ENCODE data around the gene IGF2R. TPM values are rescaled to one million over a fixed set of nuclear protein-coding genes. Genes with fewer than 3 reads are reported as not detected.

IGF2R gene
- total RNA-seq, 2 experiments from 2014 or later = 19.3 to 37.6 TPM

DNA sequence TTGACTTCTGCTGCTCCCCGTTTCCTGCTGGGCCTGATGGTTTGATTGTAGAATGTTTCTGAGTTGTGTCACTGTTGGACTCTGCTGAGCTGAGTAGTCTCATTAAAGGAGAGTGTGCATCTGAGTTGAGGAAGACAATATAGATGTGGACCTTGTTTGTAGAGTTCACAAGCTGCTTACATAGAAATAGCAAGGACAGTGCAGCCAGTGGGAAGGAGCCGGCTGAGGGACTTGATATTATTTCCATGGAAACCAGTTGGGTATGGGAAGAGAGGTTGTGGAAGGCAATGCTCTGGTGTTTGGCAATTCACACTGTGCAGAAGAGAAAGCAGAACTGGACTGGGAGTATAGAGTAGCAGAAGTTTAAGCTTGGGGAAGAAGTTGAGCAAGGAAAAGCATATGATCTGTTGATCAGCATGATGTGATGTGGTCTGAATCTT, 14.8 kb downstream of the IGF2R start:
- no peaks in the 10 kb centered on the region for H3K9me3 ChIP-seq (ENCODE audit: low read length)
- H3K9me2 ChIP-seq (ENCODE audit: insufficient read depth, low read length) = no peaks in the 10 kb centered on the region
- H3K36me3 ChIP-seq (ENCODE audit: insufficient read depth, low read length) = no peaks in the 10 kb centered on the region
- BruUV-seq (replicated peaks) = no TSS peak
- no peak overlapping the region for H2AFZ ChIP-seq (ENCODE audit: low read length)
- H4K20me1 ChIP-seq (ENCODE audit: insufficient read depth, low read length) = peaks cover 11% of the 10 kb centered on the region
- intact Hi-C loops (cut with micrococcal nuclease; ENCODE audit: unreplicated experiment) = no loop called here
- no peak for DNase-seq (ENCODE audit: low spot score)
- POLR2A ChIA-PET = interaction anchor here (0.6 to 2.1 kb wide), 3 partner anchors 10 to 202 kb away, joined by 3 to 14 read pairs (median 4); partner anchors contain the start of gene MRPL18
- CTCF ChIA-PET (ENCODE audit: unreplicated experiment) = no interaction called here
- TF ChIP-seq CTCF (conservative IDR thresholded peaks at IDR 0.05; ENCODE audit: low read length) (no peak), EZH2phosphoT487 (IDR thresholded peaks at IDR 0.05; ENCODE audit: borderline replicate concordance, low read depth, low read length) (no peak)
- H3K79me2 ChIP-seq (ENCODE audit: insufficient read depth, low read depth, low read length) = peaks cover 40% of the 10 kb centered on the region; the same call in 1 of the 2 replicates
- no peak overlapping the region for H3K4me3 ChIP-seq (ENCODE audit: low read depth, low read length, poor library complexity, severe bottlenecking)
- H3K4me1 ChIP-seq (ENCODE audit: insufficient read depth, low read length, poor library complexity, severe bottlenecking) = peaks cover 46% of the 10 kb centered on the region
- H3K27ac ChIP-seq (ENCODE audit: low read depth, low read length, poor library complexity, severe bottlenecking) = no peak overlapping the region
- no peak overlapping the region for H3K4me2 ChIP-seq (ENCODE audit: low read length)

GRCh38 chr6:159984268-159984786, 15.4 kb downstream of the IGF2R start:
- ChIA-PET POLR2A (interaction anchor here (0.6 to 1.6 kb wide), 2 partner anchors 194 to 203 kb away, joined by 3 to 4 read pairs; partner anchors contain the start of gene MRPL18), CTCF (ENCODE audit: unreplicated experiment) (no interaction called here)
- intact Hi-C loops (cut with micrococcal nuclease; ENCODE audit: unreplicated experiment) = no loop called here
- Histone ChIP-seq H3K4me3 (ENCODE audit: low read depth, low read length, poor library complexity, severe bottlenecking) (no peak overlapping the region), H2AFZ (ENCODE audit: low read length) (no peak overlapping the region), H3K4me1 (ENCODE audit: insufficient read depth, low read length, poor library complexity, severe bottlenecking) (peaks cover 40% of the 10 kb centered on the region), H3K79me2 (ENCODE audit: insufficient read depth, low read depth, low read length) (peaks cover 45% of the 10 kb centered on the region; the same call in 1 of the 2 replicates), H4K20me1 (ENCODE audit: insufficient read depth, low read length) (peaks cover 8% of the 10 kb centered on the region; the same call in 1 of the 2 replicates), H3K4me2 (ENCODE audit: low read length) (no peak overlapping the region), H3K9me3 (ENCODE audit: low read length) (no peaks in the 10 kb centered on the region), H3K9me2 (ENCODE audit: insufficient read depth, low read length) (no peaks in the 10 kb centered on the region), H3K27ac (ENCODE audit: low read depth, low read length, poor library complexity, severe bottlenecking) (no peak overlapping the region), H3K36me3 (ENCODE audit: insufficient read depth, low read length) (no peaks in the 10 kb centered on the region)
- BruUV-seq (replicated peaks) = no TSS peak
- DNase-seq (ENCODE audit: low spot score) = no peak
- TF ChIP-seq CTCF (conservative IDR thresholded peaks at IDR 0.05; ENCODE audit: low read length) (no peak), EZH2phosphoT487 (IDR thresholded peaks at IDR 0.05; ENCODE audit: borderline replicate concordance, low read depth, low read length) (no peak)

DNA sequence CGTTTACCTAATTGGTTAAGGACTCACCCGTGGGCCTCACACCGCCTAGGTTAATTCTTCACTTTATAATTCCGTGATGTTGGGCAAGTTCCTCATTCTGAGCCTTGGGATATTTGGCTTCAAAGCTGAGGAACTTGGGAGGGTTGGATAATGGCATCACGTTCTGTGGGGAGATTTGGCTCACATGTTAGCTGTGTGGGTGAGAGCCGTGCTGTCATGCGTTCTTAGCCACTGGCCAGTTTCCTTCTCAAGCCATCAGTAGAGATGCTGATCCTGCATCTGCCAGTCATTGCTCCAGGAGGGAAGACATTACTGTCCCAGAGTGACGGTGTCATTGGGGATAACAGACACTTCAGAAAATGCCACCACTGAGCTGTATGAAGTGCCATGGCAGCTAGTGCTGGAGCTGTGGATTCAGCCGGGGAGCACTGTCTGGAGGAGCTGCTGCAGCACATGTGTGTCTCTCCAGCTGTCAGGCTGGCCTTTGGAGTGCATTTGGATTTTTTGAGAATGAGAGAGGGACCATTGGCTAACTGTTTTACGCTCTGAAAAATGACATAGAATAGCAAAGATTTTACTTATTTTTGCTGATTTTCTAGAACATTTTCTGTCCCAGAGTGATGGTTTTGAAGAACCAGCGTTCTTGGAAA, 16.5 kb downstream of the IGF2R start:
- Histone ChIP-seq H3K4me1 (ENCODE audit: insufficient read depth, low read length, poor library complexity, severe bottlenecking) (peaks cover 31% of the 10 kb centered on the region), H4K20me1 (ENCODE audit: insufficient read depth, low read length) (peaks cover 4% of the 10 kb centered on the region; the same call in 1 of the 2 replicates), H3K4me3 (ENCODE audit: low read depth, low read length, poor library complexity, severe bottlenecking) (no peak overlapping the region), H3K36me3 (ENCODE audit: insufficient read depth, low read length) (no peaks in the 10 kb centered on the region), H3K27ac (ENCODE audit: low read depth, low read length, poor library complexity, severe bottlenecking) (no peak overlapping the region), H3K4me2 (ENCODE audit: low read length) (no peak overlapping the region), H3K79me2 (ENCODE audit: insufficient read depth, low read depth, low read length) (peaks cover 42% of the 10 kb centered on the region; the same call in 1 of the 2 replicates), H3K9me2 (ENCODE audit: insufficient read depth, low read length) (no peaks in the 10 kb centered on the region), H3K9me3 (ENCODE audit: low read length) (no peaks in the 10 kb centered on the region), H2AFZ (ENCODE audit: low read length) (no peak overlapping the region)
- CTCF ChIA-PET (ENCODE audit: unreplicated experiment) = no interaction called here
- POLR2A ChIA-PET = interaction anchor here (0.6 kb wide), 2 partner anchors 80 to 112 kb away, joined by 3 read pairs; no protein-coding TSS in a partner anchor
- no TSS peak for BruUV-seq (replicated peaks)
- TF ChIP-seq CTCF (conservative IDR thresholded peaks at IDR 0.05; ENCODE audit: low read length) = no peak
- intact Hi-C loops (cut with micrococcal nuclease; ENCODE audit: unreplicated experiment) = no loop called here
- no peak for DNase-seq (ENCODE audit: low spot score)
